ENCODE results near the gene ADAP1.

The ADAP1 gene

GRCh38 chr7:901041-901387 lies 53.5 kb downstream of the ADAP1 start:
- H3K27me3 ChIP-seq (ENCODE audit: control insufficient read depth, insufficient read depth, low read length), result no peaks in the 10 kb centered on the region
- WGBS (ENCODE audit: insufficient coverage, insufficient read length), result no CpG with 5 or more reads among the region's 8 CpGs
- peaks cover 13% of the 10 kb centered on the region for H3K36me3 ChIP-seq (ENCODE audit: control insufficient read depth, insufficient read depth, low read length)
- H3K4me1 ChIP-seq (ENCODE audit: control insufficient read depth, insufficient read depth, low read length), result peaks cover 3% of the 10 kb centered on the region; the same call in 1 of the 2 replicates
- no peak for DNase-seq (ENCODE audit: low read depth, low spot score)
- no peak overlapping the region for H3K27ac ChIP-seq (ENCODE audit: low read length)
- no peaks in the 10 kb centered on the region for H3K9me3 ChIP-seq (ENCODE audit: control insufficient read depth, insufficient read depth, low read length)
- H3K4me3 ChIP-seq (ENCODE audit: low read length), result no peak overlapping the region

DNA sequence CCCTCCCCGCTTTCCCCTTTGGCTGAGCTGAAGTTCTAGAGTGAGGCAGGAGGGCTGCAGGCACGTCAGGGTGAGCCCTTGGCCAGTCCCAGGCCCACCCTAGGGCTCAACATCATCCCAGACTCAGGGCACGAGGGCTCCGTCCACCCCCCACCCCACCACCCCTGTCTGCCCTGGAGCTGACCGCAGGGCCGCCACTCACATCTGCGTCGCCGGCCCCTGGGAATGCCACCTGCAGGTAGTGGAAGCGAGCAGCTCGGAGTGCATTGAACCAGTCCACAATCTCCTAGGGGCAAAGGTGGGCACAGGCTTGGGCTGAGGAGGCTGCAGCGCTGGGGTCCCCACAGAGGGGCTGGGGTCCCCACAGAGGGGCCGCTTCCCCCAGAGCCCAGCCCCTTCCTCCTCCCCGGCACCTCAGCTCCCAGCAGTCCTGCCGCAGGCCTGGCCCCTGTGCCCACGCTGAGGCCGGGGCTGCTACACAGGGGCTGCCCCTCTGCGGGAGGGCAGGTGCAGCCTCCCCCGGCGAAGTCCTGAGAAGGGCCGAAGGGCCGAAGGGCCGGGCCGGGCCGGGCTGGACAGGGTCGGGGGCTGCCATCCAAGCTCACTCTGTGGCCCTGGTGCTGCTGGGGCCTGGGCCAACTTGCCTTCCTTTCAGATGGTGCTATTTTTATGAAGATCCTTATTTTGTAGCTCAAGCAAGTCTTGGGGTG lies 54.0 kb downstream of the ADAP1 start:
- H3K36me3 ChIP-seq (ENCODE audit: control insufficient read depth, insufficient read depth, low read length), result peaks cover 18% of the 10 kb centered on the region
- no peak overlapping the region for H3K4me3 ChIP-seq (ENCODE audit: low read length)
- H3K27me3 ChIP-seq (ENCODE audit: control insufficient read depth, insufficient read depth, low read length), result no peaks in the 10 kb centered on the region
- H3K27ac ChIP-seq (ENCODE audit: low read length), result no peak overlapping the region
- WGBS (ENCODE audit: insufficient coverage, insufficient read length), result no CpG with 5 or more reads among the region's 26 CpGs
- no peak for DNase-seq (ENCODE audit: low read depth, low spot score)
- H3K4me1 ChIP-seq (ENCODE audit: control insufficient read depth, insufficient read depth, low read length), result peaks cover 3% of the 10 kb centered on the region; the same call in 1 of the 2 replicates
- no peaks in the 10 kb centered on the region for H3K9me3 ChIP-seq (ENCODE audit: control insufficient read depth, insufficient read depth, low read length)

DNA sequence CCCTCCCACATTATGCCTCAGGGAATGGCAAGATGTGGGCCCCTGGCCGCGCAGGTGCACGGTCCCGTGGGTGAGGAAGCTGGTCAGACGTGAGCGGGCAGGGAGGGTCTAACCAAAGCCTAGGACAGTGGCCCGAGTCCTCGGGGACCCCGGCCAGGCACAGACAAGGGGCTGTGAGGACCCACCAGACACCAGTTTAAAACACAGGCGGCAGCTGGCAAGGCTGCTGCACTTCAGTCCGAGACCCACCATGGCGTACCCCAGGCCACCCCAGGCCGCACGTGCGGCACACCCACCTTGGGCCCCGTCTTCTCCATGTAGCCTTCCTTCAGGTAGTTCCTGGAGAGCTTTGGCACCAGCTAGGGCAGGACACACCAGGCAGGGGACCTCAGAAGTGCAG lies 54.7 kb downstream of the ADAP1 start:
- Histone ChIP-seq H3K27me3 (ENCODE audit: control insufficient read depth, insufficient read depth, low read length) (no peaks in the 10 kb centered on the region), H3K9me3 (ENCODE audit: control insufficient read depth, insufficient read depth, low read length) (no peaks in the 10 kb centered on the region), H3K36me3 (ENCODE audit: control insufficient read depth, insufficient read depth, low read length) (peaks cover 23% of the 10 kb centered on the region), H3K4me3 (ENCODE audit: low read length) (no peak overlapping the region), H3K27ac (ENCODE audit: low read length) (no peak overlapping the region), H3K4me1 (ENCODE audit: control insufficient read depth, insufficient read depth, low read length) (peaks cover 3% of the 10 kb centered on the region; the same call in 1 of the 2 replicates)
- WGBS (ENCODE audit: insufficient coverage, insufficient read length), result no CpG with 5 or more reads among the region's 16 CpGs
- DNase-seq (ENCODE audit: low read depth, low spot score), result no peak

GRCh38 chr7:898855-899681 lies 55.4 kb downstream of the ADAP1 start:
- Histone ChIP-seq H3K36me3 (ENCODE audit: control insufficient read depth, insufficient read depth, low read length) (peaks cover 30% of the 10 kb centered on the region), H3K27me3 (ENCODE audit: control insufficient read depth, insufficient read depth, low read length) (no peaks in the 10 kb centered on the region), H3K4me3 (ENCODE audit: low read length) (no peak overlapping the region), H3K27ac (ENCODE audit: low read length) (no peak overlapping the region), H3K9me3 (ENCODE audit: control insufficient read depth, insufficient read depth, low read length) (no peaks in the 10 kb centered on the region), H3K4me1 (ENCODE audit: control insufficient read depth, insufficient read depth, low read length) (peaks cover 3% of the 10 kb centered on the region; the same call in 1 of the 2 replicates)
- DNase-seq (ENCODE audit: low read depth, low spot score), result no peak
- WGBS (ENCODE audit: insufficient coverage, insufficient read length), result no CpG with 5 or more reads among the region's 54 CpGs

DNA sequence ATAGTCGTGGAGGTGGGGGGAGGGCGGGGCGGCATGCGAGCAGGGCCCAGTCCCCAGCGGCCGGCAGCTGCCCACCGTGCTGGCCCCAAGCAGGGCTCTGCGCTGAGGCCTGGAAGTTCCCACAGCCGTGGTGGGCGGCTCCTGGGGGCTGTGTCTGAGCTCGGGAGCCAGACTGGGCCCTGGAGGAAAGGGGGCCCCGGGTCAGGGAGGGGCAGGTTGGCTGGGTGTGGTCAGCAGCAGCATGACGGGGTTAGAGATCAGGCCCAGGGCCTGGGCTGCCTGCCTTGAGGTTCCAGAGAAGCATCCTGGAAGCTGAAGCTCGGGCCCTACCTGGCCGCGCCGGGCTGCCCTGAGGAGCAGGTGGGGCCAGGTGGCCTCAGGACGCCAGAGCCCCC lies 56.0 kb downstream of the ADAP1 start:
- no peaks in the 10 kb centered on the region for H3K27me3 ChIP-seq (ENCODE audit: control insufficient read depth, insufficient read depth, low read length)
- H3K4me1 ChIP-seq (ENCODE audit: control insufficient read depth, insufficient read depth, low read length), result peaks cover 3% of the 10 kb centered on the region; the same call in 1 of the 2 replicates
- H3K27ac ChIP-seq (ENCODE audit: low read length), result no peak overlapping the region
- H3K4me3 ChIP-seq (ENCODE audit: low read length), result no peak overlapping the region
- H3K9me3 ChIP-seq (ENCODE audit: control insufficient read depth, insufficient read depth, low read length), result no peaks in the 10 kb centered on the region
- no CpG with 5 or more reads among the region's 18 CpGs for WGBS (ENCODE audit: insufficient coverage, insufficient read length)
- DNase-seq (ENCODE audit: low read depth, low spot score), result no peak
- H3K36me3 ChIP-seq (ENCODE audit: control insufficient read depth, insufficient read depth, low read length), result peaks cover 35% of the 10 kb centered on the region

GRCh38 chr7:897771-898376 lies 56.6 kb downstream of the ADAP1 start:
- DNase-seq (ENCODE audit: low read depth, low spot score), result no peak
- no CpG with 5 or more reads among the region's 27 CpGs for WGBS (ENCODE audit: insufficient coverage, insufficient read length)
- Histone ChIP-seq H3K36me3 (ENCODE audit: control insufficient read depth, insufficient read depth, low read length) (peaks cover 41% of the 10 kb centered on the region), H3K4me1 (ENCODE audit: control insufficient read depth, insufficient read depth, low read length) (peaks cover 3% of the 10 kb centered on the region; the same call in 1 of the 2 replicates), H3K4me3 (ENCODE audit: low read length) (no peak overlapping the region), H3K27ac (ENCODE audit: low read length) (no peak overlapping the region), H3K27me3 (ENCODE audit: control insufficient read depth, insufficient read depth, low read length) (no peaks in the 10 kb centered on the region), H3K9me3 (ENCODE audit: control insufficient read depth, insufficient read depth, low read length) (no peaks in the 10 kb centered on the region)

DNA sequence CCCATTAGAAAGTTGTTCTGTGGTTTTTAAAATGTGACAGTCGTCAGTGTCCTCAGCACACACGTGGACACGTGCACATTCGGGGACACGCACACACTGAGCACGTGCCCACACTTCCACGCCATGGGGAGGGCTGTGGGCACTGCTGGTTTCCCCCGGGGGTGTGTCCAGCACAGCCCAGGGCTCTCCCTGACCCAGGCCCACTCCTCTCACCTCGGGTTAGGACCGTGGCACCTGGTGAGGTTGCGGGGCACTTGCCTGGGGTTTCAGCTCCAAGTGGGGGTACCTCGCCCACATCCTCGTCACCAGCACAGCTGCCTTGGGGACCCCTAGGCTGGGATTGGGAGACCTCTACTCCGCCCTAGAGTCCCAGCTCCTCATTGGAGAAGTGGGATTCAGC lies 57.4 kb downstream of the ADAP1 start:
- H3K27ac ChIP-seq (ENCODE audit: low read length), result no peak overlapping the region
- no peaks in the 10 kb centered on the region for H3K27me3 ChIP-seq (ENCODE audit: control insufficient read depth, insufficient read depth, low read length)
- peaks cover 49% of the 10 kb centered on the region for H3K36me3 ChIP-seq (ENCODE audit: control insufficient read depth, insufficient read depth, low read length)
- WGBS (ENCODE audit: insufficient coverage, insufficient read length), result no CpG with 5 or more reads among the region's 14 CpGs
- H3K4me1 ChIP-seq (ENCODE audit: control insufficient read depth, insufficient read depth, low read length), result peaks cover 3% of the 10 kb centered on the region; the same call in 1 of the 2 replicates
- H3K9me3 ChIP-seq (ENCODE audit: control insufficient read depth, insufficient read depth, low read length), result no peaks in the 10 kb centered on the region
- DNase-seq (ENCODE audit: low read depth, low spot score), result no peak
- no peak overlapping the region for H3K4me3 ChIP-seq (ENCODE audit: low read length)

DNA sequence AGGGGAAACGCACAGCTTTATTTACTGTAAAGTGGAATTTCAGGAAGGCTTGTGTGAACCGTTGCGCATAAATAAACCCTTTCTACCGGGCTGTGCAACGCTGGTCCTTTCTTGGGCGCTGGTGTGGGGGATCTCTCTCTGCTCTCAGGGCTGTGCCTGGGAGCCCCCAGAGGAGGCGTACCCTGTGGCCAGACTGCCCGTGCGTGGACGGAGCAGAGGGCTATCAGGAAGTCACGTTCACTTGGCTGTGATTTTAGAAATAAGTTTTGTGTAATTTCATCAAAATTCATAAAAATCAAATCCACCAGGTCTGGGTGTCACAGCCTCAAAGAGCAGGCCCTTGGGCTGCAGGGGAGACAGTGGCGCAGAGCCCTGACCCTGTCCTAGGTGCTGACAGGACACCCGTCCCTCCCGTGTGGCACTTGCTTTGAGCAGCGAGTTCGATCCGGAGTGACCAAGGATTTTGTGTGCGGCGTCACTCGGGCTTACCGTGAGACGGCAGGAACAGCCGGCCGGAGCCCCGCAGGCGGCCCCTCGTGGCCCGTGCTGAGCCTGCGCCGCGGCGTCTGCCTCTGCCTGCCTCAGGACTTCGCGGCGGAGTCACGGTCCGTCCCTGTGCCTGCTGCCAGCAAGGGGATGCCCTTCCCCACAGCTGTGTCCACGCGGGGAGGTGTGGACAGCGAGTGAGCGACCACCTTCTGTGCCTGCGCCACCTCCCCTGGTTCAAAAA lies 58.0 kb downstream of the ADAP1 start:
- Histone ChIP-seq H3K27ac (ENCODE audit: low read length) (no peak overlapping the region), H3K27me3 (ENCODE audit: control insufficient read depth, insufficient read depth, low read length) (no peaks in the 10 kb centered on the region), H3K9me3 (ENCODE audit: control insufficient read depth, insufficient read depth, low read length) (no peaks in the 10 kb centered on the region), H3K4me3 (ENCODE audit: low read length) (no peak overlapping the region), H3K36me3 (ENCODE audit: control insufficient read depth, insufficient read depth, low read length) (peaks cover 54% of the 10 kb centered on the region), H3K4me1 (ENCODE audit: control insufficient read depth, insufficient read depth, low read length) (peaks cover 2% of the 10 kb centered on the region; the same call in 1 of the 2 replicates)
- WGBS (ENCODE audit: insufficient coverage, insufficient read length), result no CpG with 5 or more reads among the region's 42 CpGs
- DNase-seq (ENCODE audit: low read depth, low spot score), result no peak

DNA sequence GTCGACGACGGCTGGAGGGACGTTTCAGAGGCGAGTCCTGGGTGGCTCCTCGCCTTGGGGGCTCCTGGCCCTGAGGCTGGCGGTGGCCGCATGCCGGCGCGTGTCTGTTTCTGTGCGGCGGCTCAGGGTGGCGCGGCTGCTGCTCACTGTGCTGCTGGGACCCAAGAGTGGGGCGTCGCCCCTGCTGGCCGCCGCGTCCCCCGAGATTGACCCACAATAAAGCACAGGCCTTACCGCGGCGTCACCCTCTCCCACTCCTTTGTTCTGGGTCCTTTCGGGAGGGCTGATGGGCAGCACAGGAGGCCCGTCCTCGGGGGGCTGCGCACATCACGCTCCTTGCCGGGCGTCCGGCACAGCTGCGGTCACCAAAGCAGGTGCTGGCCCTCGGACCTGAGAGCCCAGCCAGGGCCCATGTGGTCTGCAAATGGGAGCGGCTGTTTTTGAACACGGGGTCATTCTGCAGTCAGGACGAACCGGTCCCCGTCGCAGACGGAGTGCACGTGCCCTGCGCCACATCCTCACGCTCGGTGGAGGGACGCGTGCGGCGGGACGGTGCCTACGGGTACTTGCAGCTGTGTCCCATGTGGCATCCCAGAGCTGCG lies 58.9 kb downstream of the ADAP1 start:
- H3K4me3 ChIP-seq (ENCODE audit: low read length), result no peak overlapping the region
- WGBS (ENCODE audit: insufficient coverage, insufficient read length), result no CpG with 5 or more reads among the region's 52 CpGs
- no peak overlapping the region for H3K27ac ChIP-seq (ENCODE audit: low read length)
- H3K4me1 ChIP-seq (ENCODE audit: control insufficient read depth, insufficient read depth, low read length), result no peaks in the 10 kb centered on the region
- peaks cover 62% of the 10 kb centered on the region for H3K36me3 ChIP-seq (ENCODE audit: control insufficient read depth, insufficient read depth, low read length)
- no peaks in the 10 kb centered on the region for H3K9me3 ChIP-seq (ENCODE audit: control insufficient read depth, insufficient read depth, low read length)
- DNase-seq (ENCODE audit: low read depth, low spot score), result no peak
- H3K27me3 ChIP-seq (ENCODE audit: control insufficient read depth, insufficient read depth, low read length), result no peaks in the 10 kb centered on the region

Data from iPS DF 6.9 (cell line).